ENCODE measurements around the gene GAMT.
A peak's percentile ranks its signal among the peaks of the same experiment; 100 is the strongest.

GAMT gene

GRCh38 chr19:1386945-1387683, 14.2 kb downstream of the GAMT start:
- DNase-seq (ENCODE audit: low read depth in 1 of 2, low spot score in 1 of 2): no peak

- no peak for DNase-seq (ENCODE audit: low read depth in 1 of 2, low spot score in 1 of 2)
Measured at GRCh38 chr19:1385816-1386215, 15.5 kb downstream of the GAMT start.

GRCh38 chr19:1384478-1385110, 16.7 kb downstream of the GAMT start:
- no peak for DNase-seq (ENCODE audit: low read depth in 1 of 2, low spot score in 1 of 2)

GRCh38 chr19:1384085-1384462, 17.3 kb downstream of the GAMT start:
- DNase-seq (ENCODE audit: low read depth in 1 of 2, low spot score in 1 of 2): no peak

- peak; percentile 91 to 96 for DNase-seq (ENCODE audit: low read depth in 1 of 2, low spot score in 1 of 2)
Measured at GRCh38 chr19:1383312-1384084, 17.8 kb downstream of the GAMT start, which contains the start of gene NDUFS7. TSS of gene NDUFS7 (plus strand) at chr19:1383907. CDS start at chr19:1383927, 20 bp downstream.

GRCh38 chr19:1383017-1383311, 18.4 kb downstream of the GAMT start:
- DNase-seq (ENCODE audit: low read depth in 1 of 2, low spot score in 1 of 2): no peak

- DNase-seq (ENCODE audit: low read depth in 1 of 2, low spot score in 1 of 2): no peak
Measured at GRCh38 chr19:1382250-1382649, 19.1 kb downstream of the GAMT start.

- no peak for DNase-seq (ENCODE audit: low read depth in 1 of 2, low spot score in 1 of 2)
Measured at GRCh38 chr19:1379961-1380489, 21.3 kb downstream of the GAMT start.

GRCh38 chr19:1379126-1379905, 22.0 kb downstream of the GAMT start:
- DNase-seq (ENCODE audit: low read depth in 1 of 2, low spot score in 1 of 2): no peak

- DNase-seq (ENCODE audit: low read depth in 1 of 2, low spot score in 1 of 2): no peak
Measured at GRCh38 chr19:1377965-1378785, 23.2 kb downstream of the GAMT start.

GRCh38 chr19:1377176-1377964, 24.0 kb downstream of the GAMT start:
- DNase-seq (ENCODE audit: low read depth in 1 of 2, low spot score in 1 of 2): no peak

GRCh38 chr19:1376415-1376805, 24.9 kb downstream of the GAMT start:
- no peak for DNase-seq (ENCODE audit: low read depth in 1 of 2, low spot score in 1 of 2)

- no peak for DNase-seq (ENCODE audit: low read depth in 1 of 2, low spot score in 1 of 2)
Measured at GRCh38 chr19:1374250-1374577, 27.1 kb downstream of the GAMT start.

- no peak for DNase-seq (ENCODE audit: low read depth in 1 of 2, low spot score in 1 of 2)
Measured at GRCh38 chr19:1373534-1374249, 27.6 kb downstream of the GAMT start.

GRCh38 chr19:1373042-1373533, 28.3 kb downstream of the GAMT start:
- no peak for DNase-seq (ENCODE audit: low read depth in 1 of 2, low spot score in 1 of 2)

- no peak for DNase-seq (ENCODE audit: low read depth in 1 of 2, low spot score in 1 of 2)
Measured at GRCh38 chr19:1370579-1371361, 30.6 kb downstream of the GAMT start.

GRCh38 chr19:1369214-1369805, 32.0 kb downstream of the GAMT start:
- no peak for DNase-seq (ENCODE audit: low read depth in 1 of 2, low spot score in 1 of 2)

Data from activated T-helper 1 cell treated with anti-CD3 and anti-CD28 coated beads, Interleukin-2, amount 50 U/mL, for 16 hours (primary cell).